A673 (cell line): ENCODE measurements around the gene WDR59. TPM values are rescaled to one million over a fixed set of nuclear protein-coding genes. Genes with fewer than 3 reads are reported as not detected.

Experiments
- BruUV-seq: library from RNA; stranded (reverse); fragments of 400-500 nt; replicated peaks from 2 replicates; lab custom pipeline; 2021; lab: Mats Ljungman, UMichigan
- CTCF ChIA-PET: fragments of 300-600 bp; sonication (Branson Sonifier 250); formaldehyde crosslinking; loops from one replicate; lab custom pipeline; 2022; ENCODE audit warnings: antibody characterized with exemption; lab: Charles Lee
- POLR2A ChIA-PET: fragments of 300-600 bp; sonication (Branson Sonifier 250); formaldehyde crosslinking; loops from one replicate; lab custom pipeline; 2022; ENCODE audit warnings: antibody characterized with exemption; ENCODE audit not compliant: low non-redundant PET; lab: Charles Lee
- DNase-seq: peaks from one replicate; pipeline ENCODE4 v3.0.0-alpha.2; 2015; ENCODE audit warnings: low spot score
- H3K27ac ChIP-seq: fragments of 200-600 bp; sonication (generic); 2 replicates; pipeline ENCODE4 v1.5.1; 2016; ENCODE audit warnings: mixed run types, low read depth, mild to moderate bottlenecking, mixed read lengths, antibody characterized with exemption, low read length; ENCODE audit not compliant: poor library complexity, severe bottlenecking
- H3K27me3 ChIP-seq: fragments of 200-600 bp; sonication (generic); replicated peaks from 2 replicates; pipeline ENCODE4 v1.6.1; 2017; ENCODE audit warnings: mixed run types, low read depth, mild to moderate bottlenecking, mixed read lengths, antibody characterized with exemption, low read length; ENCODE audit not compliant: insufficient read depth, poor library complexity
- H3K36me3 ChIP-seq: fragments of 200-600 bp; sonication (generic); 2 replicates; pipeline ENCODE4 v1.6.1; 2016; ENCODE audit warnings: mixed run types, mild to moderate bottlenecking, mixed read lengths, antibody characterized with exemption, low read length; ENCODE audit not compliant: insufficient read depth, poor library complexity, severe bottlenecking
- H3K4me1 ChIP-seq: fragments of 200-600 bp; sonication (generic); 2 replicates; pipeline ENCODE4 v1.6.1; 2017; ENCODE audit warnings: mixed run types, mild to moderate bottlenecking, mixed read lengths, antibody characterized with exemption, low read length; ENCODE audit not compliant: insufficient read depth, poor library complexity, severe bottlenecking
- H3K4me3 ChIP-seq: fragments of 200-600 bp; sonication (generic); 2 replicates; pipeline ENCODE4 v1.5.1; 2016; ENCODE audit warnings: low read depth, mixed run types, mild to moderate bottlenecking, mixed read lengths, low read length; ENCODE audit not compliant: poor library complexity, severe bottlenecking
- H3K9me3 ChIP-seq: fragments of 200-600 bp; sonication (generic); 2 replicates; pipeline ENCODE4 v1.6.1; 2016; ENCODE audit warnings: mixed run types, low read depth, mild to moderate bottlenecking, mixed read lengths, antibody characterized with exemption, low read length; ENCODE audit not compliant: poor library complexity, severe bottlenecking
- CTCF ChIP-seq: fragments of 300-800, 200-600 bp; sonication (generic); conservative IDR thresholded peaks from 2 replicates; pipeline ENCODE4 v1.5.1; 2017; ENCODE audit warnings: low read depth, mild to moderate bottlenecking, antibody characterized with exemption, low read length, moderate library complexity, mixed read lengths
- EZH2 ChIP-seq: fragments of 200-600 bp; sonication (generic); IDR thresholded peaks from 2 replicates; pipeline ENCODE4 v1.6.1; 2017; ENCODE audit warnings: borderline replicate concordance, low read depth, mild to moderate bottlenecking, mixed read lengths, antibody characterized with exemption, low read length; ENCODE audit not compliant: poor library complexity, severe bottlenecking
- intact Hi-C: fragments of 100-400 bp; cut with micrococcal nuclease; formaldehyde crosslinking; loops from one replicate; pipeline ENCODE4 v1.10.0; 2022; ENCODE audit not compliant: unreplicated experiment
- total RNA-seq: library from RNA; stranded (reverse); gene quantifications from 2 replicates; pipeline ENCODE4 v1.2.3, GENCODE V29; 2021

The WDR59 gene
- total RNA-seq, 1 experiment from 2014 or later: 51.4 TPM

- intact Hi-C loops: no loop called here
- Histone ChIP-seq H3K4me1 (peaks cover 17% of the 10 kb centered on the region), H3K36me3 (no peaks in the 10 kb centered on the region), H3K4me3 (no peak overlapping the region), H3K27me3 (no peaks in the 10 kb centered on the region), H3K27ac (no peak overlapping the region), H3K9me3 (no peaks in the 10 kb centered on the region)
- BruUV-seq: no TSS peak
- TF ChIP-seq CTCF: no peak
- no peak for TF ChIP-seq EZH2
- ChIA-PET CTCF (no interaction called here), POLR2A (no interaction called here)
- DNase-seq: no peak
These were observed 44.9 kb upstream of the WDR59 start for GRCh38 chr16:75029854-75030253.

- Histone ChIP-seq H3K4me3 (no peak overlapping the region), H3K27me3 (no peaks in the 10 kb centered on the region), H3K36me3 (no peaks in the 10 kb centered on the region), H3K9me3 (no peaks in the 10 kb centered on the region), H3K4me1 (peaks cover 17% of the 10 kb centered on the region), H3K27ac (no peak overlapping the region)
- ChIA-PET POLR2A (no interaction called here), CTCF (no interaction called here)
- BruUV-seq: no TSS peak
- intact Hi-C loops: no loop called here
- TF ChIP-seq CTCF (no peak), EZH2 (no peak)
- DNase-seq: no peak
These were observed 43.7 kb upstream of the WDR59 start for GRCh38 chr16:75028544-75029135.

GRCh38 chr16:75027520-75028300 lies 42.8 kb upstream of the WDR59 start:
- no peak for DNase-seq
- BruUV-seq: no TSS peak
- Histone ChIP-seq H3K27me3 (no peaks in the 10 kb centered on the region), H3K4me3 (no peak overlapping the region), H3K27ac (no peak overlapping the region), H3K4me1 (peaks cover 20% of the 10 kb centered on the region), H3K9me3 (no peaks in the 10 kb centered on the region), H3K36me3 (no peaks in the 10 kb centered on the region)
- TF ChIP-seq CTCF: no peak
- POLR2A ChIA-PET: interaction anchor here (0.5 kb wide), 1 partner anchor 26 kb away, joined by 9 read pairs; no protein-coding TSS in a partner anchor
- CTCF ChIA-PET: no interaction called here
- intact Hi-C loops: no loop called here
